OCI-LY7 (cell line): ENCODE measurements around the gene KRT86. TPM values are rescaled to one million over a fixed set of nuclear protein-coding genes. Genes with fewer than 3 reads are reported as not detected.

ENCODE experiments used
- BruUV-seq: library from RNA; stranded (reverse); fragments of 400-500 nt; replicated peaks from 2 replicates; lab custom pipeline; 2021; lab: Mats Ljungman, UMichigan
- CTCF ChIA-PET: fragments of 300-600 bp; sonication (Branson Sonifier 250); formaldehyde crosslinking; loops from one replicate; lab custom pipeline; 2022; ENCODE audit warnings: antibody characterized with exemption; ENCODE audit not compliant: unreplicated experiment; lab: Charles Lee
- POLR2A ChIA-PET: fragments of 300-600 bp; sonication (Branson Sonifier 250); formaldehyde crosslinking; loops from one replicate; lab custom pipeline; 2022; ENCODE audit warnings: antibody characterized with exemption; lab: Charles Lee
- DNase-seq: peaks from one replicate; pipeline ENCODE4 v3.0.0-alpha.2; 2015; ENCODE audit warnings: low spot score
- H2AFZ ChIP-seq: fragments of 200-600 bp; sonication (generic), shearing (Covaris generic); 2 replicates; pipeline ENCODE4 v1.6.1; 2014; ENCODE audit warnings: mild to moderate bottlenecking, antibody characterized with exemption, low read length, moderate library complexity
- H3K27ac ChIP-seq: fragments of 200-600 bp; sonication (generic); 2 replicates; pipeline ENCODE4 v1.5.1; 2014; ENCODE audit warnings: mixed run types, low read depth, mild to moderate bottlenecking, moderate library complexity, low read length, inconsistent platforms; ENCODE audit not compliant: poor library complexity, severe bottlenecking
- H3K36me3 ChIP-seq: fragments of 200-600 bp; sonication (generic); 2 replicates; pipeline ENCODE4 v1.6.1; 2014; ENCODE audit warnings: mild to moderate bottlenecking, antibody characterized with exemption, low read length, moderate library complexity, mixed read lengths; ENCODE audit not compliant: insufficient read depth
- H3K4me1 ChIP-seq: fragments of 200-600 bp; sonication (generic); 2 replicates; pipeline ENCODE4 v1.5.1; 2014; ENCODE audit warnings: mild to moderate bottlenecking, low read length; ENCODE audit not compliant: insufficient read depth, poor library complexity, severe bottlenecking
- H3K4me2 ChIP-seq: fragments of 200-600 bp; sonication (generic); 2 replicates; pipeline ENCODE4 v1.6.1; 2014; ENCODE audit warnings: mild to moderate bottlenecking, low read length
- H3K4me3 ChIP-seq: fragments of 200-600 bp; sonication (generic); 2 replicates; pipeline ENCODE4 v1.5.1; 2014; ENCODE audit warnings: mild to moderate bottlenecking, low read depth, low read length; ENCODE audit not compliant: poor library complexity, severe bottlenecking
- H3K79me2 ChIP-seq: fragments of 200-600 bp; sonication (generic); 2 replicates; pipeline ENCODE4 v1.6.1; 2016; ENCODE audit warnings: low read depth, mild to moderate bottlenecking, low read length, moderate library complexity, mixed read lengths; ENCODE audit not compliant: insufficient read depth
- H3K9me2 ChIP-seq: fragments of 200-600 bp; sonication (generic); 2 replicates; pipeline ENCODE4 v1.6.1; 2016; ENCODE audit warnings: mild to moderate bottlenecking, low read length, mixed read lengths; ENCODE audit not compliant: insufficient read depth
- H3K9me3 ChIP-seq: fragments of 200-600 bp; sonication (generic); 2 replicates; pipeline ENCODE4 v1.6.1; 2014; ENCODE audit warnings: mild to moderate bottlenecking, mixed run types, low read length, mixed read lengths
- H4K20me1 ChIP-seq: fragments of 200-600 bp; sonication (generic); 2 replicates; pipeline ENCODE4 v1.6.1; 2014; ENCODE audit warnings: mild to moderate bottlenecking, antibody characterized with exemption, low read length, moderate library complexity, mixed read lengths; ENCODE audit not compliant: insufficient read depth
- EZH2phosphoT487 ChIP-seq: fragments of 200-600 bp; sonication (generic); IDR thresholded peaks from 2 replicates; pipeline ENCODE4 v1.6.1; 2018; ENCODE audit warnings: low read depth, borderline replicate concordance, mild to moderate bottlenecking, mixed run types, antibody characterized with exemption, low read length, moderate library complexity, mixed read lengths
- intact Hi-C: fragments of 100-400 bp; cut with micrococcal nuclease; formaldehyde crosslinking; loops from one replicate; pipeline ENCODE4 v1.10.0; 2022; ENCODE audit not compliant: unreplicated experiment
- total RNA-seq, 2 experiments: library from RNA; depleted of rRNA in 1 of 2; stranded (reverse); fragments of >200 nt in 1 of 2; shearing (Covaris generic) in 1 of 2; gene quantifications; 2 replicates each; pipeline ENCODE4 v1.2.3, GENCODE V29; 2014 to 2022
- TF ChIP-seq, protein P1 (sequence below): fragments of 200-600 bp; sonication (generic); conservative IDR thresholded peaks from 2 replicates; pipeline ENCODE4 v1.5.1; 2014; ENCODE audit warnings: mild to moderate bottlenecking, antibody characterized with exemption, low read length, moderate library complexity, mixed read lengths

Gene KRT86
- total RNA-seq, 2 experiments from 2014 or later, result not detected

DNA sequence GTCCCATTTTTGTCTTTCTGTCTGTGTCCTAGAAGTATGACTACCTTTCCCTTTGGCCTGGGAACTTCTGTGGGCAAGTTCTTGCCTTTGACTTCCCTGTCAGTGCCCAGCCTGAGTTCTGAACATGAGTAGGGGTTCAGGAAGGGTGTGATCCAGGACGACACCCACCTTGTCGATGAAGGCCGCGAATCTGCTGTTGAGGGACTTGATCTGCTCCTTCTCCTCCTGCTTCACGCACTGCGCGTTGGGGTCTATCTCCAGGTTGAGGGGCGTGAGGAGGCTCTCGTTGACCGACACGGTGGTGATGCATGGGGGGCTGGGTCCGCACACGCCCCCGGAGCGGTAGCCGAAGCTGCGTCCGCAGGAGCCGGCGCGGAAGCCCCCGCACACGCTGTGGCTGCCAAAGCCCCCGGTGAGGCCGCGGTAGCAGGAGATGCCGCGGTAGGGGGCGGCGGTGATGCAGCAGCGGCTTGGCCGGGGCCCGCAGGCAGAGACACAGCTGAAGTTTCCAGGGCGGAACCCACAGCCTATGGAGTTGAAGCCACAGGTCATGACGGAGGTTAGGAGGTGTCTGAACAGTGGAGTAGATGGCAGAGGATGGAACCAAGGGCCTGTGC, 46.4 kb downstream of the KRT86 start, which contains the start of gene KRT83:
TSS of gene KRT83 (minus strand) at position 615 of the 617 bp plus-strand sequence. CDS start at position 552, 63 bp downstream.
- CTCF ChIA-PET, result no interaction called here
- H3K9me3 ChIP-seq, result no peaks in the 10 kb centered on the region
- no peaks in the 10 kb centered on the region for H3K9me2 ChIP-seq
- H3K4me1 ChIP-seq, result no peaks in the 10 kb centered on the region
- no peak within 1 kb of the TSS for H3K27ac ChIP-seq
- no peak within 1 kb of the TSS for H3K4me3 ChIP-seq
- no peaks in the 10 kb centered on the region for H4K20me1 ChIP-seq
- no peak within 1 kb of the TSS for H3K4me2 ChIP-seq
- no peak within 1 kb of the TSS for H2AFZ ChIP-seq
- no peak for TF ChIP-seq EZH2phosphoT487
- TF ChIP-seq, protein P1, sequence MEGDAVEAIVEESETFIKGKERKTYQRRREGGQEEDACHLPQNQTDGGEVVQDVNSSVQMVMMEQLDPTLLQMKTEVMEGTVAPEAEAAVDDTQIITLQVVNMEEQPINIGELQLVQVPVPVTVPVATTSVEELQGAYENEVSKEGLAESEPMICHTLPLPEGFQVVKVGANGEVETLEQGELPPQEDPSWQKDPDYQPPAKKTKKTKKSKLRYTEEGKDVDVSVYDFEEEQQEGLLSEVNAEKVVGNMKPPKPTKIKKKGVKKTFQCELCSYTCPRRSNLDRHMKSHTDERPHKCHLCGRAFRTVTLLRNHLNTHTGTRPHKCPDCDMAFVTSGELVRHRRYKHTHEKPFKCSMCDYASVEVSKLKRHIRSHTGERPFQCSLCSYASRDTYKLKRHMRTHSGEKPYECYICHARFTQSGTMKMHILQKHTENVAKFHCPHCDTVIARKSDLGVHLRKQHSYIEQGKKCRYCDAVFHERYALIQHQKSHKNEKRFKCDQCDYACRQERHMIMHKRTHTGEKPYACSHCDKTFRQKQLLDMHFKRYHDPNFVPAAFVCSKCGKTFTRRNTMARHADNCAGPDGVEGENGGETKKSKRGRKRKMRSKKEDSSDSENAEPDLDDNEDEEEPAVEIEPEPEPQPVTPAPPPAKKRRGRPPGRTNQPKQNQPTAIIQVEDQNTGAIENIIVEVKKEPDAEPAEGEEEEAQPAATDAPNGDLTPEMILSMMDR, result no peak
- BruUV-seq, result no TSS peak
- DNase-seq, result no peak
- POLR2A ChIA-PET, result interaction anchor here (0.7 kb wide), 1 partner anchor 9 kb away, joined by 3 read pairs; no protein-coding TSS in a partner anchor
- intact Hi-C loops, result no loop called here
- H3K79me2 ChIP-seq, result no peaks in the 10 kb centered on the region
- H3K36me3 ChIP-seq, result no peaks in the 10 kb centered on the region

DNA sequence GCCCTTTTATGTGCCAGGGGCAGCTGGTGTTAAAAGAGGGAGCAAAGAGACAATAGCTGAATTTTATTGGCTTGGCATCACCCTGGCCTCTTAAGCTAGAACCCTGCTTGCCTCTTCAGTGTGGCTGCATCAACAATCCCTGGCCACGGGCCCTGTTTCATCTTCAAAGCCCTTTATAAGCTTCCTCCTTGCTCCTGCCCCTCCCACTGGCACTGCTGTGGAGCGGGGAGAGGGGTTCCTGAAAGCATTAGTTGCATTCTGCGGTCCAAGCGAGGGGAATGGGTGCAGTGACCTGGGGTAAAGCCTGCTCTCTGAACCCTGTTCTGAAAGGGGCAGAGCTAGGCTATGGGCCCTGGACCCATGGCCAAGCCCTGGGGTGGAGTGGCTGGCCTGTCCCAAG, 47.0 kb downstream of the KRT86 start:
- Histone ChIP-seq H3K4me3 (no peak overlapping the region), H3K9me2 (no peaks in the 10 kb centered on the region), H3K27ac (no peak overlapping the region), H3K36me3 (no peaks in the 10 kb centered on the region), H3K9me3 (no peaks in the 10 kb centered on the region), H3K79me2 (no peaks in the 10 kb centered on the region), H3K4me2 (no peak overlapping the region), H3K4me1 (no peaks in the 10 kb centered on the region), H4K20me1 (no peaks in the 10 kb centered on the region), H2AFZ (no peak overlapping the region)
- intact Hi-C loops, result no loop called here
- CTCF ChIA-PET, result no interaction called here
- no peak for TF ChIP-seq EZH2phosphoT487
- no peak for DNase-seq
- no TSS peak for BruUV-seq
- POLR2A ChIA-PET, result no interaction called here

DNA sequence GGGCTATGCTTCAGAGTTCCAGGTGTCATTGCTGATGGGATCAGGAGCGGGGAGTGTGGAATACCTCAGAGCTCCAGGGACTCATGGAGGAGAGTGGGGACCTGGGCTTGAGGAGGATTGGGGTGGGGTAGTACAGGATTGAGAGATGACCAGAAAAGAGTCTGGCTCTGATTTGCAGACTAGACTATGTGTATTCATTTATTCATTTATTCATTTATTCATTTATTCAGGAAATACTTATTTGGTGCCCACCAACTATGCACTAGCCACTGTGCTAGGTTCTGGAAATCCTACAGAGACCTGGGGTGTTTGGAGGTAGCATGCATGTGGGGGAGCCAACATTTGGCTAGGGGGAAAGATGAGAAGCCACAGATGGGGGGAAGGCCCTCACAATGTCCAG, 47.6 kb downstream of the KRT86 start:
- POLR2A ChIA-PET, result no interaction called here
- intact Hi-C loops, result no loop called here

More for the DNA sequence above, 47.6 kb downstream of the KRT86 start:
- Histone ChIP-seq H2AFZ (no peak overlapping the region), H3K9me2 (no peaks in the 10 kb centered on the region), H4K20me1 (no peaks in the 10 kb centered on the region), H3K4me2 (no peak overlapping the region), H3K27ac (no peak overlapping the region), H3K36me3 (no peaks in the 10 kb centered on the region), H3K9me3 (no peaks in the 10 kb centered on the region), H3K4me3 (no peak overlapping the region), H3K79me2 (no peaks in the 10 kb centered on the region), H3K4me1 (no peaks in the 10 kb centered on the region)
- DNase-seq, result no peak
- no TSS peak for BruUV-seq
- CTCF ChIA-PET, result interaction anchor here (0.6 kb wide), 1 partner anchor 179 kb away, joined by 3 read pairs; no protein-coding TSS in a partner anchor
- TF ChIP-seq EZH2phosphoT487, result no peak
- TF ChIP-seq, protein P1, result no peak
